ENCODE measurements around the gene CWC27.

Gene CWC27, protein sequence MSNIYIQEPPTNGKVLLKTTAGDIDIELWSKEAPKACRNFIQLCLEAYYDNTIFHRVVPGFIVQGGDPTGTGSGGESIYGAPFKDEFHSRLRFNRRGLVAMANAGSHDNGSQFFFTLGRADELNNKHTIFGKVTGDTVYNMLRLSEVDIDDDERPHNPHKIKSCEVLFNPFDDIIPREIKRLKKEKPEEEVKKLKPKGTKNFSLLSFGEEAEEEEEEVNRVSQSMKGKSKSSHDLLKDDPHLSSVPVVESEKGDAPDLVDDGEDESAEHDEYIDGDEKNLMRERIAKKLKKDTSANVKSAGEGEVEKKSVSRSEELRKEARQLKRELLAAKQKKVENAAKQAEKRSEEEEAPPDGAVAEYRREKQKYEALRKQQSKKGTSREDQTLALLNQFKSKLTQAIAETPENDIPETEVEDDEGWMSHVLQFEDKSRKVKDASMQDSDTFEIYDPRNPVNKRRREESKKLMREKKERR

DNA sequence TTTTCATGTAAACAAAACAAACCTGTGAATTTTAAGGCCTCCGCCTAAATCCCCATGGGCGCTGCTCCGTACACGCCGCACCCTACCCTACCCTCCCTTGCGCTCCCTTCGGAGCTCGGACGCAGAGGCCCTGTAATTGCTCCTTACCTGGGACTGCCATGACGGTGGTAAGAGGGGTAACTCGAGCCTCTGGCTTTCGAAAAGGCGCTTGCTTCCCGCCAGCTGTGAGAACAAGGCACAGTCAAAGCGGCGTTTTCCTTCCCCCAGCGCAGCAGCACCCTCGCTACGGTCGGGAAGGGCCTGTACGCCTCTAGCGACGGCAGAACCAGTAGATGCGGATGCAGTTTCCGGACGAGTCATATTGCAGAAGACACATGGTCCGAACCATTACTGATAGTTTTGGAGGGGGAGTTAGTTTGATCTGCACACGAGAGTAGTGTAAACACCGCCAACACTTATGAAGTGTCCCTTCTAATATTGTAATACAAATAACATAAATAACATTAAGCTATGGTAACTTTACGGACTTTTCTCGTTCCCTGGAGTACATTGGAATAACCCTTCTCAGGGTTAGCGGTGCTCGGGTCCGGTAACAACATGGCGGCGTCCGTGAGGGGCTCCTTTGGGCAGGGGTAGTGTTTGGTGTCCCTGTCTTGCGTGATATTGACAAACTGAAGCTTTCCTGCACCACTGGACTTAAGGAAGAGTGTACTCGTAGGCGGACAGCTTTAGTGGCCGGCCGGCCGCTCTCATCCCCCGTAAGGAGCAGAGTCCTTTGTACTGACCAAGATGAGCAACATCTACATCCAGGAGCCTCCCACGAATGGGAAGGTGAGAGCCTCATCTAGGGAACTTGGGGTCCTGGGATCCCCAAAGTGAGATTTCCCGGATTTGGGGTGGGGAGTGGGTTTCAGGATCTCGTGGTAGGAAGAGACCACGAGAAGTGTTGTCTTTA is at the start of gene CWC27, which contains the start of gene SREK1IP1:
Gene CWC27, plus strand, starts transcription at position 573 of the 955 bp plus-strand sequence. Its CDS starts 217 bp downstream, at position 790.
Gene SREK1IP1, minus strand, starts transcription at position 334 of the 955 bp plus-strand sequence. Its CDS starts 174 bp downstream, at position 160.
- peak; percentile 93 for DNase-seq

DNA sequence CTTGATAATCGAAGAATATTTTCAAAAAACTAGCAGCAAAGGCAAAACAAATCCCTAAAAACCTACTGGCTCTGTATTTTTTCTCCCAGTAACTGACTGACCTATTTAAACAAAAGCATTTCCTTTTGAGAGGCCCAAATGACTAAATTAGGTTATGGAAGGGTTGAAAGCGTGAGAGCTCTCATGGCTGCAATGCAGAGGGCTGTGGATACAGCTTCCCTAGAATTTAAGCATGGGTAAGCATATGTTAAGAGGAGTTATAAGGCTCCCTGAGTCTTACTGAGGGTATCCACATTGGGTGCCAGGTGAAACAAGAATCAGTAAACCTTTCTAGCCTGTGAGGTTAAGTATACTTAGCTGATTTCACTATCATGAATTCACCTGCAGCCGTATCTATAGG is 46.1 kb upstream of the CWC27 start:
- DNase-seq, result no peak

DNA sequence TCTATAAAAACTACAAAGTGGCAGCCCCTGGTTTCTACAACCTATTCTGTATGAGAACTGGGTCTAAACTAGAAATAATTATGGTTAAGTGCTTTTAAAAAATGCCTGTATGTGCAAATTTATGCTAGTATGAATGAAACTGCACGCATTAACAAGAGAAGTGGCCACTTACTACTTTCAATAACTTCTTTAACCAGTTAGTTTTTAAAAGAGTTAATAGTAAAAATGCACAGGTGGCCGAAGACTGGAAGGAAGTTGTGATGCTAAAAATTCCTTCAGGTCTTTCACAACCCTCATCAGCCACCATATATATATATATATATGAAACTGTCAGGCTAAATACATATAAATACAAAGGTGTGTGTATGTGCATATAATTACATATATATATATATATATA is 41.6 kb upstream of the CWC27 start:
- DNase-seq, result no peak

DNA sequence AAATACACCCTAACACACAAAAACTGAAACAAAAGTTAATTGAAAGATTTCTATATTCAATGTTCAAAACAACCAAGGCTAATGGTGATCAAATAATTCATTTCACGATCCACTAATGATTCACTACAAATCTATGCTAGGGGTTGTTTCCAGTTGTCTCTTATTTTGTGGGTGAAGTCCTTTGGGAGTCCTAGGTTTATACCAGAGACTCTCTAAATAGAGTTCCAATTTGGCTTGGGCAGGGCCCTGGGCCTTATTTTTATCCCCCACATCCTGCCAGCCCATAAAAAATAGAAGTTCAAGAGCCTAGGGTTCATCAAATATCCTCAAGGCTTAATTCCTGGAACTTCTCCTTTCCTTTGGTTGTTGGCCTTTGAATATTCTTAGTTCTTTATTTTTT is 26.3 kb upstream of the CWC27 start:
- no peak for DNase-seq

DNA sequence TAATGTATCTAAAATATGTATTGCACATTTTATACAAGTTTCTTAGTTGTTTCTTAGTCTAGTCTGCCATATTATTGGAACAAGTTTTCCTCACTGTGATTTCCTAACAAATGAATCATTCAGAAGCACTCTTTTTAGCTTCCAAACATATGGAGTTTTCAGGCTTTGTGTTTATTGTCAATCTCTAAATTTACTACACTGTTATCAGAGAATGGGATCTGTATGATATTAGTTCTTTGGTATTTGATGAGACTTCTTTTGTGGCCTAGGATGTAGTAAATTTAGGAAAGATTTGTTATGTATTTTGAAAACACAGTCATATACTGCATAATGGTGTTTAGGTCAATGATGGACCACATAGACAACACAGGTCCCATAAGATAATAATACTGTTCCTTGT is 25.9 kb upstream of the CWC27 start:
- no peak for DNase-seq

DNA sequence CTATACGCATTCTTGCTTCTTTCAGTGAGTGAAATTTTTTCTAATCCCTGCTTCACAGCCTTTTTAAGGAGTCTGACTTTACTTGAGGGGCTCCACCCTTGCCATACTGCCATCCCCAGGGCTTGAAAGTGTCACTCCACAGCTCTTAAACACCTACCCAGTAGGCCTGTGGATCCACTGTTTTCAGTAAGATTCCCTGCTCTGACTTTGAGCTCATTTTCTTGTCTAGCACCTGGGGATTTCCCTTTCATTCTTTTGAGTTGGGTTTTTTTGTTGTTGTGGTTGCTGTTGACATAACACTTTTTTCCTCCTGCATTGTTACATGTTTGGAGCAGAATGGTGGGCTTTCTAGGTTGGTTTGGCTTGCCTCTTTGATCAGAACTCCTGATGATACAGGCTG is 23.8 kb upstream of the CWC27 start:
- no peak for DNase-seq

DNA sequence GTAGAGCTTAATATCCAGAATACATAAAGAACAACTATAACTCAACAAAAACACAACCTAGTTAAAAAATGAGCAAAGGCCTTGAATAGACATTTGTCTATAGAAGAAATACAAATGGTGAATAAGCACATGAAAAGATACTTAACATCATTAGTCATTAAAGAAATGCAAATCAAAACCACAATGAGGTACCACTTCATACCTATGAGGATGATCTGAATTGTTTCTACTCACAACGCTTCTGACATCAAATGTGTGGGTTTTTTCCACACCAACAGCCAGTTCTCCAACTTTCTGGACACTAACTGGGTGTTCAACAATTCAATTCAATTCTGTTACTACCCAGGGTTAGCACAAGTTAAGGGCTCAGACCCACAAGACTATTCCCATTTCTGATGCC is 22.3 kb upstream of the CWC27 start:
- DNase-seq, result peak; percentile 35

DNA sequence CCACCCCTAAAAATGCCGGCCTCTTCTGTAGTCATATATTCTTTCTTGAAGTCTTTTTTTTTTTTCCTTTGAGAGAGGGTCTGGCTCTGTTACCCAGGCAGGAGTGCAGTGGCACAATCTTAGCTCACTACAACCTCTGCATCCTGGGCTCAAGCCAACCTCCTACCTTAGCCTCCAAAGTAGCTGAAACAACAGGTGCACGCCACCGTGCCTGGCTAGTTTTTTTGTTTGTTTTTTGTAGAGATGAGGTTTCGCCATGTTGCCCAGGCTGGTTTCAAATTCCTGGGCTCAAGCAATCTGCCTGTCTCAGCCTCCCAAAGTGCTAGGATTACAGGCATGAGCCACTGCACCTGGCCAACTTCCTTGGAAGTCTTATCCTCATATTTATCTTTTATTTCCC is 19.3 kb upstream of the CWC27 start:
- DNase-seq, result no peak

DNA sequence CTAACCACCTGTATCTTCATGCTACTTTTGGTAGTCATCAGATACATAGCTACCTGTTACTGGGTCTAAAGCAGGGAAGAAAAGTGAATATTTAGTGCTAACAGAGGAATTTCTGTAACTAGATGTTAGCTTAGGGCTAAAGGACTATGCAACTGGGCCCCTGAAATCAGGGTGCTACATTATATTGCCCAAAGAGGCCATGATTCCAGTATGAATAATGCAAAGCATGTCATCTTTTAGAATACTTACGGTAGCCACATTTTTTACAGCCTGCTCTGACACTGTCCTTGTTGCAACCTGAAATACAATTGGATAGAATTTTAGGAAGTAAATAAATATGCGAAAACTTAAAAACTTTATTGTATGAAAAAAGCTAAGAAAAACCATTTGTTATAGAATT is 14.7 kb upstream of the CWC27 start:
- no peak for DNase-seq

DNA sequence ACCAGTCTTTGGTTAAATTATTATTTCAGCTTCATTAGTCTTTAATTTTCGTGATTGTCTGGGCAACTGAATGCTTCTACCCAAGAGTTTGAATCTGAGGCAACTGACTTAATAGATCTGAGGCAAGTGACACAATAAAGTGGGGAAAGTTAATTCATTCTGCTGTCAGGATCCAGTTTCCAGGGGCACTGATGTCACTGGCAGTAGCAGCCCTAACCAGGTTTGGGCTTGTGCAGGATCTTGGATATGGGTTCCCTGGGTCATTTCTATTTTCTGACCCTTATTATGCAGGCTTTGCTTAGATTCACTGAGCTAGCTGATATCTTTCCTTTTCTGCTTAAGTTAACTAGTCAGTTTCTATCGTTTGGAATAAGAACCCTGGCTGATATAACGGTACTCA is 9.8 kb upstream of the CWC27 start:
- DNase-seq, result no peak

DNA sequence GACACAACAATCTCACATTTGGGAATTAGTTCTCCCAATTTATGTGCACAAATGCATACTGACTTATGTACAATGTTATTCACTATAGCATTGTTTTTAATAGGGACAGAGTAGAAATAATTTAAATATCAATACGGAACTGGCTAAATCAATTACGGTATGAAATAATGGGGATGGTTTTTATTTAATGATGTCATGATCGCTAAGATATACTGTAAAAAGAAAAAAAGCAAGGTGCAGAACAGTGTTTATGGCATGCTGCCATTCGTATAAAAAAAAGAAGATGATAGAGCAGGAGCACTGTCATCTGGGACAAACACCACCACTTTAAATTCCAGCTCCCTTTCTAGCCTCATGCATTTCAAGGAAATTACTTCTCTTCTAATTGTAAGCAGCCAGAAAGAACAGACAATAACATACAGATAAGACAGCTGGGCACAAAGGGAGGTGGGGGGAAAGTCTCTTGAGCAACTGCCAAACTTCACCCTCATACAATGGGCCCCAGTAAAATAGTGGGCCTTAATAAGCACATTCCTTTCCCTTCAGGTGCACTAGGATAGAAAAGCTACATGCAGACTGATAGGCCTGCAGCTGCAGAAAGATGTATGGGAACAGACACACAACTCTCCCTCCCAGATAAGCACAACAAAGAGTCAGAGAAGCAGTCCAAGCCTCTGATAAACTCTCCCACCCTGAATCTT is 8.6 kb upstream of the CWC27 start:
- DNase-seq, result no peak

DNA sequence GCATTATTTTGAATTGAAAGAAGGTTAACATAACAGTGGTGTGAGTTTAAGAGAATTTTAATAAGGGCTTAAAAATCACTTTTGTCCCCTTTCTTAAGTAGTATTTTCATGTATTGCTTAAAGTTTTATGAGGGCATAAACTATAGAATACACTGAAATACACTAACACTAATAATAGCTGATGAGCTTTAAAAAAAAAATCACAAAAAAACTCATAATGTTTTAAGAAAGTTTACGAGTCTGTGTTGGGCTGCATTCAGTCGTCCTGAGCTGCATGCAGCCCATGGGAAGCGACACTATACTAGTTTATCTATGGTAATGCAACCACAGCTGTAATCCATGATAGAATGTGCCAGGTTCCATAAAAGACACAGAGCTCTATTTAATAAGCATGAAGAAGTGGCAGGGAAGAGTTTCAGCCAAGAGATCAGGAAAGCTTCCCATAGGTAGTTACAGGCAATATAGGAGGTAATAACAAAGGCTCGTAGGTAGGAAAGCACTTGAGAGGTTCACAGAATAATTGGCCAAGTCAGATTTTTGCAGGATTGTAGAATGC is 4.7 kb upstream of the CWC27 start:
- DNase-seq, result no peak

DNA sequence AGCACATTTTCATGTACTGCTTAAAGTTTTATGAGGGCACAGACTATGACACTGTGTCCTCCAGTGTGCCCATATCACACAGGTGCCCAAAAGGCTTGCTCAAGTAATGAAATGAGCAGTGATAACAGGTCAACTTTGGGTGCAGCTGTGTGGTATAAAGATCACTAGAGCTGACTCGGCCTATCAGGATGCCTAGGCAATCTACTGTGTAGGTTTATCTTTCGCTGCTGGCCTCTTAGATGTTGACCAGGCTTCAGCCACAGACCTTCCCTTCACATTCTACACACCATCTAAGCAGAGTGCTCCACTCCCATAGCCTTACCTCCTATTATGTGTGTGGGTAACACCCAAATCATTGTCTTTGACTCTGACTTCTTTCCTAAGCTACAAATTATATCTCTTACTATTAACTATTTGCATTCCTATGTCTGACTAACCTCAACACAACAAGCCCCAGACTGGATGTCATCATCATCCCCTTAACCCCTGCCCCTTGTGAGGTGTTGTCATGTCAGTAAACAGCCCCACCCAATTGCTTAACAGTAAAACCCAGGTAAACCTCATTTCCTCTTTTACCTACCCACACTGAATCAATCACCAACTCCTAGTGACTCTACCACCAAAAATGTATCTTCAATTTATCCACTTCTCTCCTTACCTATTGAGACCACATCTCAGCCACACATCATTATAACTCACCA is 2.8 kb upstream of the CWC27 start:
- peak; percentile 14 for DNase-seq

DNA sequence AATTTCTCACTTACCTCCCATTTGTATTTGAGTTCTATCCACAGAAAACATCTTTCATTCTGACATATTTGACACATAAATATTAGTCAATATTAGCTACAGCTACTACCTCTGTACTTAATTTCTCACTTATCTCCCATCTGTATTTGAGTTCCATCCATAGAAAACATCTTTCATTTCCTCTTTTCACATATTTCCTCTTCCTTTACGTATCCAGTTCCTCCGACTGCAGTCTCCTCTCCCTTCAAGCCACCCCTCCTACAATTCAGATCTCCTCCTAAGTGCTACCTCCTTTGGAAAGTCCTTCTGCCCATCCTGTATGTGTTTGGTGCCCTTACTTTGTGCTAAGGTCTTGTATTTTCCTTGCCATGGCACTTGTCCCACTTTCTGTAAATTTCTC is 1.8 kb upstream of the CWC27 start:
- no peak for DNase-seq

DNA sequence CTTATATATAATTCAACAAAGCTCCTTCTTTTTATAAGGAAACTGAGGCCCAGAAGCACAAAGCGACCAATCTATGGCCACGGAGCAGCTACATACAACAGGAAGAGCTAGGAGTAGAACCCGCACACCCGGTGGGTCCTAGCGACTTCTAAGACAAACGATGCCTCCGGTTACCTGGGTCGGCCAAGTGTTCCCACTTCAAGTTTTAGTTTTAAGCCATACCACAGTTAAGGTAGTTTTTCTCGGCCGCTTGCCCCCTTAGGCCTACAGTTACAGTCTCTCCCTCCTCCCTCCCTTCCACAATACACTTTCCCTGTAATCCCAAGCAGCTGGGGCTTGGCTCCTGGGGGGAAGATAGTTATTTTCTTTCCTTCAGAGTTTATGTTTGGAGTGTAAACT is 772 bp upstream of the CWC27 start:
- DNase-seq, result no peak

DNA sequence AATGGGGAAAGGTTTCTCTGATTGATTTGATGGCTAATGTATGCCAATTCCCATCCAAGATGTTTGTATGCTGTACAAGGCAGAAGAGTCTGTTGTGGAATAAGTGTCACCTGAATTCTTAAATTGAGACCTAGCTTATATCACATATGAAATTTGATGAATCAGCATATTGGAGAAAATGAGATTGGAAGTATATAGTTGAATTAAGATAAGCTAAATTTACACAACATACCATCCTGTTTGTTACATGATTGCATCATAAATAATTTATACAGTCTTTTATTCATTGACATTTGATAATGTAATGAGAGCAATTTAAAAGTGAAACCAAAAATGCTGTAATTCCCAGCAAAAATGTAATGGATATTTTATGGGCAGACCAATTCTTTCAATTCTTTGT is 1.1 kb downstream of the CWC27 start:
- no peak for DNase-seq

DNA sequence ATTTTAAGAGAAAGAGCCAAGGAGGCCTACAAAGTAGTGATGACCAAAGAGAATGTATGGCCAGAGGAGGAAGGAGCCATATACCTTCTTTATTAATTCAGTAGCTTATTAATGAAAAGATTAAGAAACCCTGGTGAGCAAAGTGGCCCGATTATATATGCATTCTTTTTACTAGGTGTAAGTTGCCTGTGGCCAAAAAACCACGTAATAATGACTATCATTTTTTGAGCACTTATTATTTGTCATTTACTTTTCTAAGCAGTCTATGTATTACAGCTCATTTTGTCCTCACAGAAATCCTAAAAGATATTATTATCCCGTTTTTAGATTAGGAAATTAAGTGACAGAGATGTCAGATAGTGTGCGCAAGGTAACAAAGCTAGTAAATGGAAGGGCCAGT is 3.0 kb downstream of the CWC27 start:
- DNase-seq, result no peak

DNA sequence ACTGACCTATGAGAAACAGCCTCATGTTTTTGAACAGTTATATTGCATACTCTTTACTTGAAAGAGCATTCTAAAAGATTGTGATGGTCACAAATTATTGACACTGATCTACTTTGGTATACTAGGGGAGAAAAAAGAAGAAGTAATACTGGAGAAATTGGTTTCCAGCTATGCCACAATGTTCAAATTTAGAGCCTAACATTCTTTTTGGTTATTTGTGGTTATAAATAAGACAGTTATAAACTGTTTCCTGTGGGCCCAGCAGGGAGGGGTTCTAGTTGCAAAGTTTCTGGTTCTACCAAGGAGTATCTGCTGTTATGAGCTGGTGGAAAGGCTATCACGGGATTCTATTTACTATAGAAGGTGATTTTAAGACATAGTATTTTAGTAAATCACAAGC is 4.8 kb downstream of the CWC27 start:
- no peak for DNase-seq

DNA sequence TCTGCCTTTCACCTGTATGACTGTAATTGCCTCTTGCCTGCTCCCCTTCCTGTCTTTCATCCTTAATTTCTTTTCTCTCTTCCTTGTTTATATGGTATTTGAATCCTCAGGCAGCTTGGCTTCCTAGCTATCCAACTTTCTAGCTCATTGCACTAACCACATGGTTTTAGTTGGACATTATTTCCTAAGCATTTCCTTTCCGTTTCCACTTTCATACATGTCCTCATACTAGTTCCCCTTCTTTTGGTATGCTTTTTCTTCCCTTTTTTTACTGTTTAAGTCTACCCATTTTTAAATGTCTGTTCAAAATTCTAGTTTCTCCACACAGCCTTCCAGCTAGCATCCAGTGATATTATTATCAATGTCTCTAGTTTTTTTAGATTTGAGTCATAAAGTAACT is 6.6 kb downstream of the CWC27 start:
- no peak for DNase-seq

DNA sequence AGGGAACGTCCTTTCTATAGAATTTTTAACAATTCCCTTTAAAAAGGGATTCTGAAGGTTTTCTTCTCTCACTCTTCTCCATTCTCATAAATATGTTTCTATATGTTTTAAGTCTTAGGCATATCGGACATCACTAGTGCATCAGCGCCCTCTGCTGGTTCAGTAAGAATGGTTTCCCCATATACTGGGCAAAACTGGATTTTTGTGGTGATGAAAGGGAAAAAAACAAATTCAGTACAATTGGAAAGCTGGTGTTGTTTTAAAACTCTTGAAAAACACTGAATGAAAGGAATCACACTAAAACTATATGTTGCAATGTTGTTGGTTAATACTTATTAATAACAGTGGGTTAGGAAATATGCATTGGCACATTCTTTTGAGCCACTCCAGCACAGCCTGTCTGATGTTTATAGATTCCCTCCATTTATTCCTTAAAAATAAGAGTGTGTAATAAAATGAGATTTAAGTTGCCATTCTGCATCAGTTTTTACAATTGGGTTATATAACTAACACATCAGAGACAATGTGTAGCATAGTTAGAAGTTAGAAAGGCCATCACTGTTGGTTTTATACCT is 15.8 kb downstream of the CWC27 start:
- peak; percentile 75 for DNase-seq

DNA sequence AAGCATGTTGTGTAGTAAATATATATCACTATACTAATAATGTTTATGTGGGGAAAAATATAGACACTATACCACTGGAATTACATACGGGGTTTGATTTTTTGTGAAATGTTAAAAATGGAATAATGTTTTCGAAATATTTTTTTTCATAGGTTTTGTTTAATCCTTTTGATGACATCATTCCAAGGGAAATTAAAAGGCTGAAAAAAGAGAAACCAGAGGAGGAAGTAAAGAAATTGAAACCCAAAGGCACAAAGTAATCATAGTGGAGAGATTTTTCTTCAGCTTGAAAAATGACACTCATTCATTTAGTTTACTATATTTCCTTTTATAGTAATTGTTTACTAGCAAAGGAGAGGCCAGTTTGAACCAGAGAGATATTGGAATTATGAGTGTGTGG is 17.6 kb downstream of the CWC27 start:
- no peak for DNase-seq

DNA sequence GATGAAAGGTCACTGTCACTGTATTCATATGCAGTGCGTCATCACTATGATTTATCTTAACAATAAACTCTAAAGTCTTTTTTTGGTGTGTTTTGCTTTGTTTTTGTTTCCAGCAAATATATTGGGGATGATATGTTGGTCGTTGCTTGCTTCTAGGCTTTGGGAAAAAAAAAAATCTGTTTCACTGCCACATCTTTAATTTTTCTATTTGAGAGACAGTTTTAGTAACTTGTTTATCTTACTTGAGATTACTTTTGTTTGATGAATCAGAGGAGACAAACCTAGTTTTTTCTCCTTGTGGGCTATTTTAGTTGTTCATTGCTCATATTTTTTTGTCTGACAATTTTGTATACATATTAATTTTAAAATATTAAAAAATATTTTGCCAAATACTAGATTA is 19.4 kb downstream of the CWC27 start:
- no peak for DNase-seq
